Activated CD4-positive, alpha-beta memory T cell treated with anti-CD3 and anti-CD28 coated beads, Interleukin-2, amount 10 ng/mL, durations not matched to agents 7 days and 5 days (primary cell): ENCODE results near the gene ZNRD2. TPM values are rescaled to one million over a fixed set of nuclear protein-coding genes. Genes with fewer than 3 reads are reported as not detected.

Experiments used
- CTCF ChIA-PET: fragments of 350-600 bp; sonication (Branson Sonifier 250); formaldehyde crosslinking; loops from one replicate; lab custom pipeline; 2021; ENCODE audit warnings: antibody characterized with exemption, inconsistent platforms; lab: Charles Lee
- POLR2A ChIA-PET: fragments of 350-600 bp; sonication (Branson Sonifier 250); formaldehyde crosslinking; loops from one replicate; lab custom pipeline; 2021; ENCODE audit warnings: antibody characterized with exemption; lab: Charles Lee
- DNase-seq: peaks from one replicate; pipeline ENCODE4 v3.0.0-alpha.2; 2020
- H3K27ac Mint-ChIP-seq: one replicate; pipeline ENCODE4 v1.8.0; 2021; ENCODE audit warnings: mild to moderate bottlenecking, mixed read lengths
- H3K27me3 Mint-ChIP-seq: one replicate; pipeline ENCODE4 v1.8.0; 2021; ENCODE audit warnings: mixed read lengths
- H3K36me3 Mint-ChIP-seq: one replicate; pipeline ENCODE4 v1.8.0; 2021; ENCODE audit warnings: low read depth, mixed read lengths
- H3K4me1 Mint-ChIP-seq: one replicate; pipeline ENCODE4 v1.8.0; 2021; ENCODE audit warnings: mixed read lengths
- H3K4me3 Mint-ChIP-seq: one replicate; pipeline ENCODE4 v1.8.0; 2021; ENCODE audit warnings: mild to moderate bottlenecking, mixed read lengths
- H3K9me3 Mint-ChIP-seq: one replicate; pipeline ENCODE4 v1.8.0; 2021; ENCODE audit warnings: mixed read lengths
- total RNA-seq, 2 experiments: library from RNA; stranded (reverse); gene quantifications; one replicate each; pipeline ENCODE4 v1.2.3, GENCODE V29; 2021

Gene ZNRD2
- total RNA-seq, 2 experiments from 2014 or later = 25.3 to 27.8 TPM

GRCh38 chr11:65619281-65619928, 49.1 kb downstream of the ZNRD2 start:
- H3K27ac Mint-ChIP-seq = no peak overlapping the region
- POLR2A ChIA-PET = interaction anchor here (1.8 kb wide), 1 partner anchor 43 kb away, joined by 5 read pairs; the partner anchor contains the start of gene RELA
- CTCF ChIA-PET = interaction anchor here (1.2 kb wide), 1 partner anchor 31 kb away, joined by 3 read pairs; no protein-coding TSS in a partner anchor
- H3K27me3 Mint-ChIP-seq = no peaks in the 10 kb centered on the region
- peaks cover 18% of the 10 kb centered on the region for H3K4me1 Mint-ChIP-seq
- H3K9me3 Mint-ChIP-seq = no peaks in the 10 kb centered on the region
- H3K4me3 Mint-ChIP-seq = no peak overlapping the region
- H3K36me3 Mint-ChIP-seq = peaks cover 39% of the 10 kb centered on the region
- DNase-seq = no peak

- Mint-ChIP-seq H3K36me3 (peaks cover 40% of the 10 kb centered on the region), H3K9me3 (no peaks in the 10 kb centered on the region), H3K27ac (no peak overlapping the region), H3K4me3 (no peak overlapping the region), H3K4me1 (peaks cover 18% of the 10 kb centered on the region), H3K27me3 (no peaks in the 10 kb centered on the region)
- no peak for DNase-seq
- POLR2A ChIA-PET = no interaction called here
- CTCF ChIA-PET = no interaction called here
Observed at GRCh38 chr11:65620666-65621065, 50.4 kb downstream of the ZNRD2 start.

- DNase-seq = no peak
- POLR2A ChIA-PET = no interaction called here
- no peak overlapping the region for H3K4me3 Mint-ChIP-seq
- H3K36me3 Mint-ChIP-seq = peaks cover 45% of the 10 kb centered on the region
- H3K4me1 Mint-ChIP-seq = peaks cover 19% of the 10 kb centered on the region
- H3K9me3 Mint-ChIP-seq = no peaks in the 10 kb centered on the region
- H3K27ac Mint-ChIP-seq = no peak overlapping the region
- H3K27me3 Mint-ChIP-seq = no peaks in the 10 kb centered on the region
- CTCF ChIA-PET = no interaction called here
Observed at GRCh38 chr11:65621460-65621859, 51.2 kb downstream of the ZNRD2 start.

Other genes with a start within 250 kb of the ZNRD2 start
- gene DPF2, start 236.6 kb upstream of the ZNRD2 start, total RNA-seq = 10 to 100 TPM; 80.7 to 82.0 TPM
- under 1 TPM; 0.58 to 0.88 TPM for gene TIGD3, start 215.7 kb upstream of the ZNRD2 start, total RNA-seq
- gene SLC25A45, start 187.8 kb upstream of the ZNRD2 start, total RNA-seq = 10 to 100 TPM; 19.4 to 19.8 TPM
- gene FRMD8, start 183.8 kb upstream of the ZNRD2 start, total RNA-seq = 10 to 100 TPM; 53.9 to 61.3 TPM
- gene NEAT1, start 147.7 kb upstream of the ZNRD2 start, total RNA-seq = 1,000 to 10,000 TPM; 1,222 to 1,245 TPM
- 1,000 to 10,000 TPM; 7,674 to 7,759 TPM for gene MALAT1, start 71.4 kb upstream of the ZNRD2 start, total RNA-seq
- gene SCYL1, start 45.4 kb upstream of the ZNRD2 start, total RNA-seq = 10 to 100 TPM; 56.9 to 58.5 TPM
- gene LTBP3, start 12.1 kb upstream of the ZNRD2 start, total RNA-seq = 10 to 100 TPM; 55.4 to 60.0 TPM
- gene FAM89B, start 2.1 kb downstream of the ZNRD2 start, total RNA-seq = 10 to 100 TPM; 45.6 to 48.0 TPM
- gene EHBP1L1, start 5.6 kb downstream of the ZNRD2 start, total RNA-seq = 100 to 1,000 TPM; 118 to 119 TPM
- gene KCNK7, start 25.3 kb downstream of the ZNRD2 start, total RNA-seq = 1 to 10 TPM in 1 of 2 experiments, under 1 TPM in 1; 0.80 to 1.0 TPM
- gene MAP3K11, start 43.7 kb downstream of the ZNRD2 start, total RNA-seq = 10 to 100 TPM; 67.2 to 71.8 TPM
- 10 to 100 TPM; 39.8 to 40.3 TPM for gene PCNX3, start 45.3 kb downstream of the ZNRD2 start, total RNA-seq
- 100 to 1,000 TPM; 201 to 205 TPM for gene SIPA1, start 67.6 kb downstream of the ZNRD2 start, total RNA-seq
- gene RELA, start 92.4 kb downstream of the ZNRD2 start, total RNA-seq = 100 to 1,000 TPM in 1 of 2 experiments, 10 to 100 TPM in 1; 91.2 to 102 TPM
- 10 to 100 TPM; 62.6 to 63.0 TPM for gene KAT5, start 141.8 kb downstream of the ZNRD2 start, total RNA-seq
- gene RNASEH2C, start 150.3 kb downstream of the ZNRD2 start, total RNA-seq = 10 to 100 TPM; 80.3 to 81.9 TPM
- gene AP5B1, start 210.5 kb downstream of the ZNRD2 start, total RNA-seq = 10 to 100 TPM; 21.2 to 21.5 TPM
- not detected for gene OVOL1, start 216.6 kb downstream of the ZNRD2 start, total RNA-seq